Neuron (in vitro differentiated cells): ENCODE data around the gene SNX2.
"Not testable (repeated sequence)": the region's sequence is repeated elsewhere in the genome, so short reads cannot be mapped to it uniquely, and the experiment has no call there.

Source experiments
- H2AFZ ChIP-seq: one replicate; pipeline ENCODE4 v1.6.1; 2013; ENCODE audit warnings: low read depth, mild to moderate bottlenecking, inconsistent platforms, low read length, moderate library complexity
- H3K27me3 ChIP-seq: one replicate; pipeline ENCODE4 v1.6.1; 2013; ENCODE audit warnings: low read length; ENCODE audit not compliant: insufficient read depth
- H3K36me3 ChIP-seq: one replicate; pipeline ENCODE4 v1.6.1; 2013; ENCODE audit warnings: low read length; ENCODE audit not compliant: insufficient read depth
- H3K4me1 ChIP-seq: one replicate; pipeline ENCODE4 v1.6.1; 2013; ENCODE audit warnings: low read length; ENCODE audit not compliant: insufficient read depth
- H3K4me3 ChIP-seq: 2 replicates; pipeline ENCODE4 v1.5.1; 2013; ENCODE audit warnings: mild to moderate bottlenecking, low read length, moderate library complexity
- H3K9me3 ChIP-seq: one replicate; pipeline ENCODE4 v1.6.1; 2013; ENCODE audit warnings: low read length

SNX2 gene

DNA sequence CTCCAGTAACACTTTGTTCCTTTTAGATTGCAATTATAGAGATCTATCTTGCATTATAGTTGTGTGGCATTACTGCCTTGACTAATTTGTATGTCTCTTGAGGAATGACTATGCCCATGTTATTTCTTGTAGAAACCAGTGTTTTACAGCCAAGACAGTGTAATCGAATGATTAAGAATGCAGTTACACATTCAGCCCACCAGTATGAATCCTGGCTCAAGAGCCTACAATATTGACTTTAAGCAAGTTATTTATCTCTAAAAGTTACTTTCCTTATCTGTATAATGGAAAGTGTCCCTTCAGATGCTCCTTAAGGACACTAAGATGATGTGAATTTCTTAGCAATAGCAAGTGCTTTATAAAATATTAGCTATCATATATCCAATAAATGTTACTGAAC is 60.8 kb downstream of the SNX2 start:
- no peak overlapping the region for H2AFZ ChIP-seq
- no peaks in the 10 kb centered on the region for H3K4me1 ChIP-seq
- no peaks in the 10 kb centered on the region for H3K36me3 ChIP-seq
- no peaks in the 10 kb centered on the region for H3K27me3 ChIP-seq
- H3K9me3 ChIP-seq = no peaks in the 10 kb centered on the region
- H3K4me3 ChIP-seq = no peak overlapping the region

DNA sequence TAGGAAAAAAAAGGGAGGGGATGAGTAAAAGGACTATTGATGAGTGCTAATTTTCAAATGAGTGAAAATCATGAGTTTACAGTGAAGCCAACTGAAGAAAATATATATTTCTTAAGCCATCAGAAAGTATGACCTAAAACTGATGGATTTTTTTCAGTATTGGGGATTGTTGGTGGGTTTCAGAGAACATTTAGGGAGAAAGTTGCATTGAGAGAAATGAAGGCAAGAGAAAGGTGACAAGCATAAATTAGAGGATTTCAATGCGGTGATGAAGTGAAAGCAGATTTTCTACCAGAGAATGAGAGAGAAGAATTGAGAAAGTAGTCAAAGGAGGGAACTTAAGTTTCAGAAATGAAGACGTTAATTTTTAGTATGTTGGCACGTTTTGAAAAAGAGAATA is 62.1 kb downstream of the SNX2 start:
- no peaks in the 10 kb centered on the region for H3K4me1 ChIP-seq
- no peaks in the 10 kb centered on the region for H3K9me3 ChIP-seq
- no peak overlapping the region for H3K4me3 ChIP-seq
- no peaks in the 10 kb centered on the region for H3K36me3 ChIP-seq
- no peaks in the 10 kb centered on the region for H3K27me3 ChIP-seq
- H2AFZ ChIP-seq = no peak overlapping the region

DNA sequence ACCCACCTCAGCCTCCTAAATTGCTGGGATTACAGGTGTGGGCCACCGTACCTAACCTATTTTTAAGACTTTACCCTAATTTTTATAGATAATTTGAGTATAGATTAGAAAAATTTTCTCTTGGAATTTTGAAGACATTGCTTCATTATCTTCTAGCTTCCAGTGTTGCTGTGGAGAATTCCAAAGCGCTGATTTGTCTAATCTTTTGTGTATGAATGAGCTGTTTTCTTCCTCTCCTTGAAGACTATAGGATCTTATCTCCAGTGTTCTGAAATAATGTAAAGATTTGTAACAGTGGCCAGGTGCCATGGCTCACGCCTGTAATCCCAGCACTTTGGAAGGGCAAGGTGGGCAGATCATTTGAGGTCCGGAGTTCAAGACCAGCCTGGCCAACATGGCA is 64.9 kb downstream of the SNX2 start:
- no peak overlapping the region for H2AFZ ChIP-seq
- no peaks in the 10 kb centered on the region for H3K4me1 ChIP-seq
- H3K9me3 ChIP-seq = no peaks in the 10 kb centered on the region
- no peak overlapping the region for H3K4me3 ChIP-seq
- H3K36me3 ChIP-seq = no peaks in the 10 kb centered on the region
- no peaks in the 10 kb centered on the region for H3K27me3 ChIP-seq

DNA sequence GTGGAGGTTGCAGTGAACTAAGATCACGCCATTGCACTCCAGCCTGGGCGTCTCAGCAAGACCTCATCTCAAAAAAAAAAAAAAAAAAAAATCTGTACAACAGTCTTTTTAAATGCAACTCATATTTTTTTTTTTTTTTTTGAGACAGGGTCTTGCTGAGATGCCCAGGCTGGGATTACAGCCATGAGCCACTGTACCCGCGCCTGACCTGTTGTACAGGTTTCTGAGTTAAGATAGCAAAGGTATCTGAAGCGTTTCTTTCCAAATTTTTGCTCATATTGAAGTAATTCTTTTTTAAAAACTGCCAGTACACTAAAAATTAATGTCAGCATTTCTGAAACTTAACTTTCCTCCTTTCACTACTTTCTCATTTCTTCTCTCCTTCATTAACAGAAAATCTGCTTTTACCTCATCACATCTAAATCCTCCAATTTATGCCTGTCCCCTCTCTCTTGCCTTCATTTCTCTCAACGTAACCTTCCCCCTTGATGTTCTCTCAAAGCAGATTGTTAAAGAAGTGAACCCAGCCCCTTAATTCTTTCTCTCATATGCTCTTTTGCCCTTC is 67.2 kb downstream of the SNX2 start:
- Histone ChIP-seq H3K36me3 (no peaks in the 10 kb centered on the region), H3K9me3 (no peaks in the 10 kb centered on the region), H2AFZ (no peak overlapping the region), H3K4me3 (no peak overlapping the region), H3K4me1 (peaks cover 12% of the 10 kb centered on the region), H3K27me3 (no peaks in the 10 kb centered on the region)

DNA sequence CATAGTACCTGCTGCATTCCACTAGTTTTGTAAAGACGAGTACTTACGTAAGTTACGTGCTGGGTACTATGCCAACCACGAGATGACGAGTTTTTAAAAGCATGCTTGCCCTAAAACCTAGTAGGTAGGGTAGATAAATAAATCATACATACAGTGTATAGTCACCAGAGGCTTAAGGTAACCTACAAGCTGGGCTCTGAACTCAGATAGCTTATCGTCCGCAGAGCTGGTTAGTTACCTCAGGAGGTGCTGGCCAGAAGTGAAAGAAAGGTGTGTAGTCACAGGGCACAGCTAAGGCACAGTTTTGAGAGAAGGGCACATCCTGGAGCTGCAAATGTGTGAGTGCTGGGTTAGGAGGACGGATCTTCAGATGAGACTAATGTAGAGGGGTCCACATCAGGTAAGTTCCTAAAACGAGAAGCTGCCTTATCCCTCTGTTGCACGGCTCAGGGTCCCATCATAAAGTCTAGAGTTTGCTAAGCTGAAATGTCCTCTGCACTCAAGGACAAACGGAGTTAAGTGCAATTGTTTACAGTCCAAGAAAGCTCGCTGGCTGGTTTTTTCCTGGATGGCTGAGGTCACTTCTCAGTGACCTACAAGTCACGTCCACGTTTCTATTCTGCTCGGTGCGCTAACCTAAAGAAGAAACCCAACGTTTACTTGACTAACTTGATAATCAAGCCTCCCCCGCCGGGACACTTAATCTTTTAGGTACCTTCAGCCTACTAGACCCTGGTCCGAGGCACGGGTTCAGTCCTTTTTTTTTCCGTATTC is 69.4 kb downstream of the SNX2 start:
- H3K27me3 ChIP-seq = no peaks in the 10 kb centered on the region
- peaks cover 13% of the 10 kb centered on the region for H3K4me1 ChIP-seq
- H3K4me3 ChIP-seq = peak overlapping the region; percentile 86
- no peaks in the 10 kb centered on the region for H3K9me3 ChIP-seq
- H3K36me3 ChIP-seq = no peaks in the 10 kb centered on the region
- H2AFZ ChIP-seq = peak overlapping the region; percentile 68

DNA sequence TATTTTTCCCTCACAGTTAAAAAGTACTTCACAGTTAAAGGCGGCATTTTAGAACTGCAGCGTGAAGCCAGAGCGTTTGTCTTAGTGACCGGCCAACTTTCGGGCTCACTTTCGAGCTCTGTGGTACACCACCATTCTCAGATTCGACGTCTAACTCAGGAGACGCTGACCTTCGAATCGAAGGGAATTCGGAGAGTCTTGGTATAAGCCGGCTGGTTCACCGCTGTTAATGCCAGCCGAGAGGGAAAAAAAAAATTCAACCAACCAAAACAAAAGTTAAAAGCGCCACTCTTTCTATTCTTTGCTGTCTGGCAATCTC is 70.0 kb downstream of the SNX2 start:
- Histone ChIP-seq H3K27me3 (no peaks in the 10 kb centered on the region), H2AFZ (peak overlapping the region; percentile 68), H3K4me1 (peaks cover 13% of the 10 kb centered on the region), H3K36me3 (no peaks in the 10 kb centered on the region), H3K4me3 (peak overlapping the region; percentile 86), H3K9me3 (no peaks in the 10 kb centered on the region)

DNA sequence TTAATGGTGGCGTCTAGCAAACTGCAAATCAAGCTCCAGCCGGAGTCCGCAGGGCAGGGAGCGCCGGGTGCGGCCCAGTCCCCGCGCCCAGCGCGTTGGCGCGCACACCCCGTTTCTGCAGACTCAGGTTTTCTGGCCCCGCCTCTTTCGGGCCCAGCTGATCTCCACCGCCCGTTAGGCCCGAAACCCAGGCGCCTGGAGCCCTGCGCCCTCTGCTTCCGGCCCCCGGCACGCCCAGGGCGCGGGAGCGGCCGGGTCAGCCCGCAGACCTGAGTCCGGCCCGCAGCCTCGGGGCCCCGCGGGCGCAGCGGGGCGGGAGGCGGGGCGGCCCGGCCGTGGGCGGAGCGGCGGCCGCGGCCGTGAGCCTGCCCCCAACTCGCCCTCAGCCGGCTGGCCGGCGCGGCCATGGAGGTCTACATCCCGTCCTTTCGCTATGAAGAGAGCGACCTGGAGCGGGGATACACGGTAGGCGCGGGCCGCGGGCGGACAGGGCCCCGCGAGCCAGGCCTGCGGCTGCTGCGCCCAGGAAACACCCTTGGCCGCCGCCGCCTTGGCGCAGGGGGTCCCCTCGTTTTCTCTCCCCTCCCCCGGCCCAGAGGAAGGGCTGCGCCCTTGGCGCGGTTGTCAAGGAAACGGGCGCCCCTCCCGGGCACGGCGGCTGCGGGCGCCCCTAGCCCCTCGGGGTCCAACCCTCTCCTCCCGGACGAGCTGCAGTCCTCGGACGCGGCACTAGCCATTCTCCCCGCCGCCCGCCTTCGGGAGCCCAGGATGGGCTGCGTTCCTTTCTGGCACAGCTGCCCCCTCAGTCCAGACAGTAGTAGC is 70.6 kb downstream of the SNX2 start, which contains the start of gene SNX24:
SNX24 (plus strand) TSS at position 385 of the 822 bp plus-strand sequence; CDS start at position 406, 21 bp downstream.
- H3K27me3 ChIP-seq = no peaks in the 10 kb centered on the region
- H3K4me1 ChIP-seq = peaks cover 13% of the 10 kb centered on the region
- peak within 1 kb of the TSS; percentile 86 for H3K4me3 ChIP-seq
- no peaks in the 10 kb centered on the region for H3K9me3 ChIP-seq
- no peaks in the 10 kb centered on the region for H3K36me3 ChIP-seq
- peak within 1 kb of the TSS; percentile 68 for H2AFZ ChIP-seq

DNA sequence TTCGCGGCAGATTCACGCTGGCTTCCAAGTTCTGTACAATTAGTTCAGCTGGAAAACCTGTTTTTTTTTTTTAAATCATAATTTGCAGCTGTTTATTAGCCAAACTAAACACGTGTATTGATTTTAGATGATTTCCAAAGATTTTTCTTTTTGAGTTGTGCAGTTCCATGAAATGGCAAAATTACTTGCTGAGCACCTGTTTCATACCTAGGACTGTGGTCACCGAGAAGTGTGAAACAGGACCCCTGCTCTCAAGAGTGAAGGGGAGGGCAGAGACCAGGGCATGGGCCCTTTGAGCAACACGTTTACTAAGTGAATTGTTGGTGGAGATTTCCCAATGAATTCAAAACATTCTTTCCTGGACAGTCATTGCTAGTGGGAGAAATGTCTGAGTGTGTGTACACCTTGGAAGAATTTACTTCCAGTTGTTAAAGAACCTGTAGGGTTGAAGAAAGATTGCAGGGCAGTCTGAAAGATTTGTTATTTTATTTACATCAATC is 71.2 kb downstream of the SNX2 start:
- H3K9me3 ChIP-seq = no peaks in the 10 kb centered on the region
- H2AFZ ChIP-seq = peak overlapping the region; percentile 68
- H3K4me1 ChIP-seq = peaks cover 13% of the 10 kb centered on the region

DNA sequence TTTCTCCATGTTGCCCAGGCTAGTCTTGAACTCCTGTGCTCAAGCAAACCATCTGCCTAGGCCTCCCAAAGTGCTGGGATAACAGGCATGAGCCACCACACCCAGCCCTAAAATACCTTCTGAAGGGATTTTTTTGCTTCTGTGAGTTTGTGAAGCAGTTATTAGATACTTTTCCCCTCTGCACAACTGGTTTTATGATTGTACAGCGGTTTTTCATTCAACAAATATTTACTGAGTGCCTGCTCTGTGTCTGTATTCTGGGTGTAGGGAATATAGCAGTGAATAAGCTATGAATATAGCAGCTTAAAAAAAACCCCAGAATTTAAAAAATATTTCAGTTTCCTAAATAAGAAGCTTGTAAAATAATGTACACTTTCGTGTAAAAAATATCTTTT is 72.8 kb downstream of the SNX2 start:
- no peaks in the 10 kb centered on the region for H3K36me3 ChIP-seq
- peaks cover 13% of the 10 kb centered on the region for H3K4me1 ChIP-seq
- no peak overlapping the region for H2AFZ ChIP-seq
- H3K27me3 ChIP-seq = no peaks in the 10 kb centered on the region
- no peak overlapping the region for H3K4me3 ChIP-seq
- peaks cover under 1% of the 10 kb centered on the region for H3K9me3 ChIP-seq

More for the DNA sequence above, 71.2 kb downstream of the SNX2 start:
- Histone ChIP-seq H3K4me3 (peak overlapping the region; percentile 86), H3K27me3 (no peaks in the 10 kb centered on the region), H3K36me3 (no peaks in the 10 kb centered on the region)

DNA sequence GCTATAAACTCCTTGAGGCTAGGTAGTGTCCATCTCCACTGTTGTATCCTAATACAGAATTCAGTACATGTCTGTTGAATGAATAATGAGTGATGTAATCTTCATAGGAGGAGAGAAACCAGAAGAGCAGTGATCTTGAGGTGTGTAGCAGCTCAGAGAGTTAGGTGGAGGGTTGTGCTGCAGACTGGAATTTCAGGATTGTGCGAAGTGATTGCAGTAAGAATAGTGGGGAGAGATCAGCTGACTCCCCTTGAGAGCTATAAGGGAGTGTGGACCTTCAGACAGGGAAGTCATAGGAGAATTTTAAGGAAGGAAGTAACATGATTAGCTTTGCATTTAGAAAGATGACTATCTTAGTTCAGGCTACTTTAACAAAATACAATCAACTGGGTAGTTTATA is 74.9 kb downstream of the SNX2 start:
- Histone ChIP-seq H3K27me3 (no peaks in the 10 kb centered on the region), H3K36me3 (no peaks in the 10 kb centered on the region), H3K9me3 (peaks cover 2% of the 10 kb centered on the region), H3K4me3 (no peak overlapping the region), H3K4me1 (peaks cover 13% of the 10 kb centered on the region), H2AFZ (no peak overlapping the region)

DNA sequence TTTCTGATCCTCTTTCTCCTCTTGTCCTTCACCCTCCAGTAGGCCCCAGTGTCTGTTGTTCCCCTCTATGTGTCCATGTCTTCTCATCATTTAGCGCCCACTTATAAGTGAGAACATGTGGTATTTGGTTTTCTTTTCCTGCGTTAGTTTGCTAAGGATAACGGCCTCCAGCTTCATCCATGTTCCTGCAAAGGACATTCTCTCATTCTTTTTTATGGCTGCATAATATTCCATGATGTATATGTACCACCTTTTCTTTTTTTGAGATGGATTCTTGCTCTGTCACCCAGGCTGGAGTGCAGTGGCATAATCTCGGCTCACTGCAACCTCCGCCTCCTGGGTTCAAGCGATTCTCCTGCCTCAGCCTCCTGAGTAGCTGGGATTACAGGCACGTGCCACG is 82.7 kb downstream of the SNX2 start:
- H3K27me3 ChIP-seq, H3K4me3 ChIP-seq, H3K36me3 ChIP-seq, H3K4me1 ChIP-seq, H3K9me3 ChIP-seq, H2AFZ ChIP-seq: not testable (repeated sequence)

DNA sequence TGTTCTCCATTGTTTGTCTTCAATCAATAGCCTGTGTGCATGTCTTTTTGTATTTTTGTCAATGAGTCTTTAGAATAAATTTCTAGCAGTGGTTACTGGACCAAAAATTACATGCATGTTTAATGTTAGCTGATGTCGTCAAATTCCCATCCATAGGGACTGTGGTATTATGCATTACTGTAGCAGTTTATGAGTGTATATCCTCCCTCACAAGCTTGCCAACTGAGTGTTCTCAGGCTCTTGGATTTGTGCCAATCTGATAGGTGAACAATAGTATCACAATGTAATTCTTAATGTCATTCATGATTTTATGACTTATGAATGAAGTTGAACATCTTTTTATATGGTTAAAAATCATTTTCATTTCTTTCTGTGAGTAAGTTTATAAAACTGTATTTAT is 83.6 kb downstream of the SNX2 start:
- peaks cover 2% of the 10 kb centered on the region for H3K9me3 ChIP-seq
- no peaks in the 10 kb centered on the region for H3K27me3 ChIP-seq
- no peak overlapping the region for H3K4me3 ChIP-seq
- no peaks in the 10 kb centered on the region for H3K4me1 ChIP-seq
- no peaks in the 10 kb centered on the region for H3K36me3 ChIP-seq
- no peak overlapping the region for H2AFZ ChIP-seq

DNA sequence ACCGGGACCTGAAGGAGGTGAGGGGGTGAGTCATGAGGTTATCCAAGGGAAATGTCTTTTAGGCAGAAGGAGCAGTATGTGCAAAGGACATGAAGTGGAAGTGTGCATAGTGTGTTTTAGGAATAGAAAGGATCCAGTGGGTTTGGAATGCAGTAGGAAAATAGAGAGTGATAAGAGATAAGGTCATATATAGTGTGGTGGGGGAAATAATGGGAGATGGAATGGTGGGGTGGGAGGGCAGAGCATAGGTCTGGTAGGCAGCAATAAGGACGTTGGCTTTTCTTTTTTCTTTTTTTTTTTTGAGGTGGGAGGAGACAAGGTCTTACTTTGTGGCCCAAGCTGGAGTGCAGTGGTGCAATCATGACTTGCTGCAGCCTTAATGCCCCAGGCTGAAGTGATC is 88.4 kb downstream of the SNX2 start:
- Histone ChIP-seq H3K9me3 (no peaks in the 10 kb centered on the region), H3K36me3 (peaks cover under 1% of the 10 kb centered on the region), H3K27me3 (no peaks in the 10 kb centered on the region), H3K4me3 (no peak overlapping the region), H2AFZ (no peak overlapping the region), H3K4me1 (no peaks in the 10 kb centered on the region)
